PC-9 (cell line): Measurements from ENCODE around the gene CTIF. TPM values are rescaled to one million over a fixed set of nuclear protein-coding genes. Genes with fewer than 3 reads are reported as not detected.
A peak's percentile ranks its signal among the peaks of the same experiment; 100 is the strongest.

ENCODE experiments used
- BruUV-seq: library from RNA; stranded (reverse); fragments of 400-500 nt; replicated peaks from 2 replicates; lab custom pipeline; 2021; lab: Mats Ljungman, UMichigan
- CTCF ChIA-PET: fragments of 300-600 bp; sonication (Branson Sonifier 250); formaldehyde crosslinking; loops from one replicate; lab custom pipeline; 2022; ENCODE audit warnings: antibody characterized with exemption; lab: Charles Lee
- POLR2A ChIA-PET: fragments of 300-600 bp; sonication (Branson Sonifier 250); formaldehyde crosslinking; loops from one replicate; lab custom pipeline; 2022; ENCODE audit warnings: antibody characterized with exemption; ENCODE audit not compliant: unreplicated experiment; lab: Charles Lee
- DNase-seq, 2 experiments: peaks; one replicate each; pipeline versions ENCODE4 v3.0.0 to v3.0.0-alpha.2; 2015 to 2022; ENCODE audit warnings: mixed read lengths in 1 of 2
- H2AFZ ChIP-seq: fragments of 200-600 bp; sonication (generic); 2 replicates; pipeline ENCODE4 v1.8.1; 2017; ENCODE audit warnings: antibody characterized with exemption
- H3F3A ChIP-seq: fragments of 200-600 bp; sonication (generic); 2 replicates; pipeline ENCODE4 v1.8.1; 2017; ENCODE audit warnings: antibody characterized with exemption, mild to moderate bottlenecking, low read depth; ENCODE audit not compliant: insufficient read depth
- H3K27ac ChIP-seq: fragments of 200-600 bp; sonication (generic); 2 replicates; pipeline ENCODE4 v1.6.1; 2016; ENCODE audit warnings: mixed run types
- H3K27me3 ChIP-seq: fragments of 200-600 bp; sonication (generic); 2 replicates; pipeline ENCODE4 v1.6.1; 2016; ENCODE audit warnings: low read depth, mixed run types; ENCODE audit not compliant: insufficient read depth
- H3K36me3 ChIP-seq: fragments of 200-600 bp; sonication (generic); 2 replicates; pipeline ENCODE4 v1.6.1; 2016; ENCODE audit warnings: low read depth, mixed run types
- H3K4me1 ChIP-seq: fragments of 200-600 bp; sonication (generic); replicated peaks from 2 replicates; pipeline ENCODE4 v1.6.1; 2016; ENCODE audit warnings: mixed run types; ENCODE audit not compliant: insufficient read depth
- H3K4me2 ChIP-seq: fragments of 200-600 bp; sonication (generic); 2 replicates; pipeline ENCODE4 v1.6.1; 2017; ENCODE audit warnings: mixed run types
- H3K4me3 ChIP-seq: fragments of 200-600 bp; sonication (generic); 2 replicates; pipeline ENCODE4 v1.6.1; 2016; ENCODE audit warnings: mixed run types
- H3K79me2 ChIP-seq: fragments of 200-600 bp; sonication (generic); 2 replicates; pipeline ENCODE4 v1.6.1; 2017; ENCODE audit warnings: low read depth, mixed run types
- H3K9me2 ChIP-seq: fragments of 200-600 bp; sonication (generic); 2 replicates; pipeline ENCODE4 v1.8.1; 2017; ENCODE audit warnings: mild to moderate bottlenecking; ENCODE audit not compliant: insufficient read depth
- H3K9me3 ChIP-seq: fragments of 200-600 bp; sonication (generic); 2 replicates; pipeline ENCODE4 v1.8.1; 2016; ENCODE audit warnings: low read depth; ENCODE audit not compliant: insufficient read depth
- H4K20me1 ChIP-seq: fragments of 200-600 bp; sonication (generic); 2 replicates; pipeline ENCODE4 v1.8.1; 2017; ENCODE audit not compliant: insufficient read depth
- CTCF ChIP-seq: fragments of 200-600 bp; sonication (generic); conservative IDR thresholded peaks from 2 replicates; pipeline ENCODE4 v1.6.1; 2017; ENCODE audit warnings: mixed run types, antibody characterized with exemption, mild to moderate bottlenecking, moderate library complexity
- EZH2 ChIP-seq: fragments of 200-600 bp; sonication (generic); IDR thresholded peaks from 2 replicates; pipeline ENCODE4 v1.8.0; 2017; ENCODE audit warnings: antibody characterized with exemption, low read depth
- intact Hi-C: fragments of 100-400 bp; cut with micrococcal nuclease; formaldehyde crosslinking; loops from one replicate; pipeline ENCODE4 v1.10.0; 2022; ENCODE audit not compliant: unreplicated experiment
- total RNA-seq: library from RNA; stranded (reverse); gene quantifications from 2 replicates; pipeline ENCODE4 v1.2.3, GENCODE V29; 2021

The CTIF gene
- total RNA-seq, 1 experiment from 2014 or later, result 26.2 TPM

- Histone ChIP-seq H3F3A (no peaks in the 10 kb centered on the region), H3K9me2 (no peaks in the 10 kb centered on the region), H3K4me2 (no peak overlapping the region), H3K36me3 (no peaks in the 10 kb centered on the region), H2AFZ (no peak overlapping the region), H3K79me2 (no peaks in the 10 kb centered on the region), H3K27me3 (no peaks in the 10 kb centered on the region), H3K9me3 (no peaks in the 10 kb centered on the region), H3K4me3 (no peak overlapping the region), H4K20me1 (no peaks in the 10 kb centered on the region), H3K4me1 (peaks cover 4% of the 10 kb centered on the region), H3K27ac (no peak overlapping the region)
- DNase-seq, result no peak
- ChIA-PET POLR2A (no interaction called here), CTCF (no interaction called here)
- no TSS peak for BruUV-seq
- TF ChIP-seq EZH2 (no peak), CTCF (no peak)
- intact Hi-C loops, result no loop called here
These were observed 195.6 kb downstream of the CTIF start for GRCh38 chr18:48734460-48734859.

GRCh38 chr18:48735080-48735676 lies 196.3 kb downstream of the CTIF start:
- H2AFZ ChIP-seq, result no peak overlapping the region
- H3K36me3 ChIP-seq, result no peaks in the 10 kb centered on the region
- H3K9me2 ChIP-seq, result no peaks in the 10 kb centered on the region
- H3K27ac ChIP-seq, result no peak overlapping the region
- DNase-seq, result peak in 1 of 2 experiments; percentile 45
- H3K79me2 ChIP-seq, result no peaks in the 10 kb centered on the region
- peaks cover 4% of the 10 kb centered on the region for H3K4me1 ChIP-seq
- intact Hi-C loops, result no loop called here
- no peaks in the 10 kb centered on the region for H3F3A ChIP-seq
- ChIA-PET CTCF (no interaction called here), POLR2A (no interaction called here)
- H3K27me3 ChIP-seq, result no peaks in the 10 kb centered on the region
- H3K9me3 ChIP-seq, result no peaks in the 10 kb centered on the region
- H3K4me3 ChIP-seq, result no peak overlapping the region
- no peak overlapping the region for H3K4me2 ChIP-seq
- no TSS peak for BruUV-seq
- no peaks in the 10 kb centered on the region for H4K20me1 ChIP-seq
- no peak for TF ChIP-seq CTCF
- no peak for TF ChIP-seq EZH2

- no peaks in the 10 kb centered on the region for H3K27me3 ChIP-seq
- H3K9me3 ChIP-seq, result no peaks in the 10 kb centered on the region
- H3K36me3 ChIP-seq, result no peaks in the 10 kb centered on the region
- TF ChIP-seq CTCF (no peak), EZH2 (no peak)
- H3K9me2 ChIP-seq, result no peaks in the 10 kb centered on the region
- H3K27ac ChIP-seq, result no peak overlapping the region
- H3K4me2 ChIP-seq, result no peak overlapping the region
- no peak overlapping the region for H3K4me3 ChIP-seq
- H3K79me2 ChIP-seq, result no peaks in the 10 kb centered on the region
- peaks cover 4% of the 10 kb centered on the region for H3K4me1 ChIP-seq
- DNase-seq, result no peak
- intact Hi-C loops, result no loop called here
- H2AFZ ChIP-seq, result no peak overlapping the region
- CTCF ChIA-PET, result no interaction called here
- BruUV-seq, result no TSS peak
- H4K20me1 ChIP-seq, result no peaks in the 10 kb centered on the region
- POLR2A ChIA-PET, result no interaction called here
- no peaks in the 10 kb centered on the region for H3F3A ChIP-seq
These were observed 196.9 kb downstream of the CTIF start for GRCh38 chr18:48735681-48736255.
